Measurements from ENCODE around the gene COL7A1.

DNA sequence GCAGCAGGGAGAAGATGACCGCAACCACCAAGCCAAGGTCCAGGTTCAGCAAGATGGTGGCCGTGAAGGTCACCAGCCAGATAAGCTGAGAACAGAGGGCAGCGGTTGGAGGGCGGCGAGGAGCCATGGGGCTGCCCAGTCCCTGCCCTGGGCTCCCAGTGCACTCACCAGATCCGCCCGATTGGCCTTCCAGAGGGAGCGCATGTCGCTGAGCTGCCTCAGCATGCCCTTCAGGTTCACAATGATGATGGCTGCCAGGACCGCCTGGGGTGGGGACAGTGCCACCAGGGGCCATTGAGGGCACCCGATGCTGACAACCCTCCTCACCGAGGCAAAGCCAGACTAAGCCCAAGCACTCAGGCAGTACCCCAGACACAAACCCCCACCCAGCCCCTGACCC is 34.8 kb upstream of the COL7A1 start:
- no peak for TF ChIP-seq NRF1 (IDR thresholded peaks at IDR 0.05; ENCODE audit: low read depth, low read length)
- TF ChIP-seq EZH2 (IDR thresholded peaks at IDR 0.05; ENCODE audit: low read depth, low read length, severe bottlenecking), result no peak
- TF ChIP-seq SUZ12 (IDR thresholded peaks at IDR 0.05; ENCODE audit: low read length), result no peak
- no peak for TF ChIP-seq TEAD4 (IDR thresholded peaks at IDR 0.05; ENCODE audit: low read depth, low read length)

All from H1 (cell line).